HG02885 (cell line): ENCODE results near the gene HSPA1A.
"Not testable (repeated sequence)": the region's sequence is repeated elsewhere in the genome, so short reads cannot be mapped to it uniquely, and the experiment has no call there.

ENCODE experiments used
- ATAC-seq: cut with Tn5 transposase; IDR thresholded peaks from one replicate; pipeline ENCODE4 v1.9.1; 2021; ENCODE audit warnings: mild to moderate bottlenecking; ENCODE audit not compliant: unreplicated experiment, poor library complexity

HSPA1A gene

DNA sequence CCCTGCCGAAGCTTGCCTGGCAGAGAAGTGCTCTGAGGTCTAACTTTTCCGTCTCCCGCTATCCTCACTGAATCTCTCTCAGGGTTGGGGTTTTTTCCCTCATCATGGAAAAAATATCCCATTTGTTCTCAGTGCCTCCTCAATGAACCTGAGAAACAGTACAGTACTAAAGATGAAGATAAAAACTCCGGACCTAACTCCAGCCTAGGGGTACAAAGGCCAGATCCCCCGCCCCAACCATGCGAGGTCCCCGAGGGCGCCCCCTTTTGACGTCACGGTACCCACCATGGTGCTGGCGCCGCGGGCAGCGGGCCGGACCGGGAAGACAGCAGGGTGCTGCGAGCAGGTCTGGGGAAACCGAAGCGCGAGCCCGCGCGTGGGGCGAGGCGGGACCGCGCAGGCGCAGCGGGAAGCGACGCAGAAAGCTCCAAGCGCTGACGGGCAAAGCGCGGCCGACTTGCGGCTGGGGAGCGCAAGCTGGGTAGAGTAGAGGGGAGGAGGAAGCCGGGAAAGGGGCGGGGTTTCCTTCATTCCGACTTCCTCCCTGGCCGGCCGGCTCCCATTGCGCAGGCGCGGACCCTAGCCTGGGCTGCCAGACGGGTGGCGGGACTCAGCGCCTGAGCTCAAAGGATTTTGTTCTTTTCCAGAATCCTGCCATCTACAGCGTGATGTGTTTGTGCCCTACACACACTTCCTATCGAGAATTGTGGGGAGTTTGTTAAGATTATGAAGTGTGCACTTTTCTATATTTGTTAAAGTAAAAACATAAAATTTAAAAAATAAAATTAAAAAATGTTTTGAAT lies 8.7 kb upstream of the HSPA1A start, which contains the start of gene LSM2:
Gene LSM2 (minus strand): TSS at position 497 of the 803 bp plus-strand sequence. CDS start 209 bp downstream, at position 288.
- peak; percentile 91 for ATAC-seq

DNA sequence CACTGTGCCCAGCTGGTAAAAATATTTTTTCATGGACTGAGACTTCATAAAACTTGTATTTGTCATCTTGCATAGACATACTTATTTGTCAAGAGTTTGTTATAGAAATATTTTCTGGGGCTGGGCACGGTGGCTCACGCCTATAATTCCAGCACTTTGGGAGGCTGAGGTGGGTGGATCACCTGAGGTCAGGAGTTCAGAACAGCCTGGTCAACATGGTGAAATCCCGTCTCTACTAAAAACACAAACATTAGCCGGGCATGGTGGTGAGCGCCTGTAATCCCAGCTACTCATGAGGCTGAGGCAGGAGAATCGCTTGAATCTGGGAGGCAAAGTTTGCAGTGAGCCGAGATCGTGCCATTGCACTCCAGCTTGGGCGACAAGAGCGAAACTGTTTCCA lies 6.7 kb upstream of the HSPA1A start:
- ATAC-seq, result not testable (repeated sequence)

DNA sequence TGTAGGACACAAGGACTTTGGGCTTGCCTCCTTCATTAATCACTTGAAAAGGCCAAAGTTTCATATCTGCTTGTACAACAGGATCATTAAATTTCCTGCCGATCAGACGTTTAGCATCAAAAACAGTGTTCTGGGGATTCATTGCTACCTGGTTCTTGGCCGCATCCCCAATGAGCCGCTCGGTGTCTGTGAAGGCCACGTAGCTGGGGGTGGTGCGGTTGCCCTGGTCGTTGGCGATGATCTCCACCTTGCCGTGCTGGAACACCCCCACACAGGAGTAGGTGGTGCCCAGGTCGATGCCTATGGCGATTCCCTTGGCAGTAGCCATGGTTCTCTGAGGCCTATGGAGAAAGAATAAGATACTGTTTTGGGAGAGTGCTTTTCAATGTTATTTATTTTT lies 3.7 kb upstream of the HSPA1A start:
- ATAC-seq, result no peak

DNA sequence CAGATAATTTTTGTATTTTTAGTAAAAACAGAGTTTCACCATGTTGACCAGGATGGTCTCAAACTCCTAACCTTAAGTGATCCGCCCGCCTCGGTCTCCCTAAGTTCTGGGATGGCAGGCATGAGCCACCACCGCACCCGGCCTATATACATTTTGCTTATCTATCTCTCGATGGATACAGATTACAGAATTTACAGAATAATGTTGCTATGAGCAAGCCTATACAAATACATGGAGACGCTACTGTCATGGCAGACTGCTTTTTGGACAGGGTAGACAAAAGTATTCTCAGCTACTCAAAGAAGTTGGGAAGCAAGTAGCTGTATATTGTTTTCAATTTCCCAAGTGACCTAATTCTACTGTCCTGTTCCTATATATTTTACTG lies 1.9 kb upstream of the HSPA1A start:
- no peak for ATAC-seq

DNA sequence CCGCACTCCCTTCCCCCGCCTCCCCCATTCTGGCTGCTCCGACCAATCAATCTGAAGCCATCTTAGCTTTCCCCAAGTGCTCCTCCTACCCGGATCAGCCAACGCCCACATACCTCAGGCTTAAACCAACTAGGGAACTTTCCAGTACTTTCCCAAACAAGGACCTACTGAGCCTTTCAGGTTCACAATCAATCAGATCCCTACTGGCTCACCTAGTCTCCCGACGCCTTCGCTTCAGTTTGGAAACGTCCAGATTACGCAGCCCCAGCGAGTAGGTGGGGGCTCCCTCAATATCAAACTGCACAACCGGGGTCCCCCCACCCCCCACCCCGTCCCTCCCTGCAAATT lies 692 bp upstream of the HSPA1A start:
- no peak for ATAC-seq

DNA sequence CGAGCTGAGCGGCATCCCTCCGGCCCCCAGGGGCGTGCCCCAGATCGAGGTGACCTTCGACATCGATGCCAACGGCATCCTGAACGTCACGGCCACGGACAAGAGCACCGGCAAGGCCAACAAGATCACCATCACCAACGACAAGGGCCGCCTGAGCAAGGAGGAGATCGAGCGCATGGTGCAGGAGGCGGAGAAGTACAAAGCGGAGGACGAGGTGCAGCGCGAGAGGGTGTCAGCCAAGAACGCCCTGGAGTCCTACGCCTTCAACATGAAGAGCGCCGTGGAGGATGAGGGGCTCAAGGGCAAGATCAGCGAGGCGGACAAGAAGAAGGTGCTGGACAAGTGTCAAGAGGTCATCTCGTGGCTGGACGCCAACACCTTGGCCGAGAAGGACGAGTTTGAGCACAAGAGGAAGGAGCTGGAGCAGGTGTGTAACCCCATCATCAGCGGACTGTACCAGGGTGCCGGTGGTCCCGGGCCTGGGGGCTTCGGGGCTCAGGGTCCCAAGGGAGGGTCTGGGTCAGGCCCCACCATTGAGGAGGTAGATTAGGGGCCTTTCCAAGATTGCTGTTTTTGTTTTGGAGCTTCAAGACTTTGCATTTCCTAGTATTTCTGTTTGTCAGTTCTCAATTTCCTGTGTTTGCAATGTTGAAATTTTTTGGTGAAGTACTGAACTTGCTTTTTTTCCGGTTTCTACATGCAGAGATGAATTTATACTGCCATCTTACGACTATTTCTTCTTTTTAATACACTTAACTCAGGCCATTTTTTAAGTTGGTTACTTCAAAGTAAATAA lies 2.0 kb downstream of the HSPA1A start:
- ATAC-seq, result not testable (repeated sequence)

DNA sequence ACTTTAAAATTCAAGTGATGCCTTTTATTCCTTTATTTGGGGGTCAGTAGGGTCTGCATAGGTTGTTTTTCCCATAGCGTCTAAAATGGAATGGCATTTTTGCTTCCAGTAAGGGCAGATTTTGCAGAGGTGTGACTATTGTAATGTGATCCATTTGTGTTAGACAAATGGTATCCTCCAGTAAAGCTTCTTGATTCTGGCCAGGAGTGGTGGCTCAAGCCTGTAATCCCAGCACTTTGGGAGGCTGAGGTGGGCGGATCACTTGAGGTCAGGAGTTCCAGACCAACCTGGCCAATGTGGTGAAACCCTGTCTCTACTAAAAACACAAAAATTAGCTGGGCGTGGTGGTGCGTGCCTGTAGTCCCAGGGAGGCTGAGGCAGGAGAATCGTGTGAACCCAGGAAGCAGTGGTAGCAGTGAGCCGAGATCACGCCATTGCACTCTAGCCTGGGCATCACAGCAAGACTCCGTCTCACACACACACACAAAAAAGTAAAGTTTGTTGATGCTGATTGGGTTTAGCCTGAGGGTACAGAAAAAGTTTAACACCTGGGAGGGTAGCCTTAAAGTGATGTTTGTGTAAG lies 2.7 kb downstream of the HSPA1A start:
- ATAC-seq, result not testable (repeated sequence)

DNA sequence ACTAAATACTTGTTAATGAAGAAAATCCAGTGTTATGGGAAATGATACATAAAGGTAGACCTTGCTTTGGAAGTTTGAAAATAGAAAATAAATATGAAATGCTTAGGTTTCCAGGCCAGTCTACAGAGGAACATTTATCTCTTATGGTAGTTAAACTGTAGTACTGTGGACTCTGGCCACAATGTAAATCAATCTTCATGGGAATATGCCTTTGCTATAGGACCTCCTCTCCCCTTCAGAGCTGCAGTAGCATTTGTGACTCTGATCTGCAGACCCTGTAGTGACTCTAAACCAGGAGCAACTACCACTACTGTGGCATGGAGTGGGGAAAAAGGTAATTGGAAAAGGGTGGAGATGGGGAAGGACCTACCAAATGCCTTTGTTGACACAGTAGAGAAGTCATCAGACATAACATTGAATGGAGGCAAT lies 4.5 kb downstream of the HSPA1A start:
- no peak for ATAC-seq

DNA sequence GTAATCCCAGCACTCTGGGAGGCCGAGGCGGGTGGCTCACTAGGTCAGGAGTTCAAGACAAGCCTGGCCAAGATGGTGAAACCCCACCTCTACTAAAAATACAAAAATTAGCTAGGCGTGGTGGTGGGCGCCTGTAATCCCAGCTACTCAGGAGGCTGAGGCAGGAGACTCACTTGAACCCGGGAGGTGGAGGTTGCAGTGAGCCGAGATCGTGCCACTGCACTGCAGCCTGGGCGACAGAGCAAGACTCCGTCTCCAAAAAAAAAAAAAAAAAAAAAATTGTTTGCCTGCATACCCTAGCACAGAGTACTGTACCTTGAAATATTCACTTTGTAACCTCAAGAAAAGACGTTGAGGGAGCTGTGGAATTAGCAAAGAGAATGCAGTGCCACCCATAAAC lies 5.1 kb downstream of the HSPA1A start:
- ATAC-seq, result not testable (repeated sequence)

DNA sequence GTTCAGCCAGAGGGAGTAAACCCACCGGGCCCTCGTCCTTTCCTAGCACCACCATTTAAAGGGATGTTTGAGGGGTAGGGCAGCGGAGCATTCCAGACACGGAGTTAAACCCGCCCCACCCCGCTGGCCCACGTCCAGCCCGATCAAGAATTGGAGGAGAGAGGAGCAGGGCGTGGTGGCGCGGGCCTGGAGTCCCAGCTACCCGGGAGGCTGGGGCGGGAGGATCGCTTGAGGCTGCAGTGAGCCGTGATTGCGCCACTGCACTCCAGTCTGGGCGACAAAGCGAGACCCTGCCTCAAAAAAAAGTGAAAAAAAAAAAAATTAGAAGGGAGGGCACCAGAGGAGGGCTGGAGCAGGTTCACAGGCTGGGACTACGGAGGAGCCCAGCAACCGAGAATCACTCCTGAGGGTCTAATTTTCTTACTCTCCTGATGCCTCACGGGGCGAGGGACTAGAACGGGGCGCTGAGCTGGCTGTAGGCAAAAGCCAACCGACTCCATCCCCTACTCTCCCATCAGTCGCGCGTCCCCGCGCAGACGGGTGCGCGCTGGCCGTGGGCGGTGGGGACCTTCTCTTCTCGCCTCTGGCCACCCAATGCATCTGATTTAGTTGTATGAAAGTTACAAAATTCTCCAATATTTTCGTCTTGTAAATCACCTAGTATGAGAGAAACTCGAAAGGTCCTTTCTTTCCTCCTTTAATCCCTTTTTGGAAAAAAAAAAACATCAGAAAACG lies 6.1 kb downstream of the HSPA1A start:
- peak; percentile 66 for ATAC-seq

DNA sequence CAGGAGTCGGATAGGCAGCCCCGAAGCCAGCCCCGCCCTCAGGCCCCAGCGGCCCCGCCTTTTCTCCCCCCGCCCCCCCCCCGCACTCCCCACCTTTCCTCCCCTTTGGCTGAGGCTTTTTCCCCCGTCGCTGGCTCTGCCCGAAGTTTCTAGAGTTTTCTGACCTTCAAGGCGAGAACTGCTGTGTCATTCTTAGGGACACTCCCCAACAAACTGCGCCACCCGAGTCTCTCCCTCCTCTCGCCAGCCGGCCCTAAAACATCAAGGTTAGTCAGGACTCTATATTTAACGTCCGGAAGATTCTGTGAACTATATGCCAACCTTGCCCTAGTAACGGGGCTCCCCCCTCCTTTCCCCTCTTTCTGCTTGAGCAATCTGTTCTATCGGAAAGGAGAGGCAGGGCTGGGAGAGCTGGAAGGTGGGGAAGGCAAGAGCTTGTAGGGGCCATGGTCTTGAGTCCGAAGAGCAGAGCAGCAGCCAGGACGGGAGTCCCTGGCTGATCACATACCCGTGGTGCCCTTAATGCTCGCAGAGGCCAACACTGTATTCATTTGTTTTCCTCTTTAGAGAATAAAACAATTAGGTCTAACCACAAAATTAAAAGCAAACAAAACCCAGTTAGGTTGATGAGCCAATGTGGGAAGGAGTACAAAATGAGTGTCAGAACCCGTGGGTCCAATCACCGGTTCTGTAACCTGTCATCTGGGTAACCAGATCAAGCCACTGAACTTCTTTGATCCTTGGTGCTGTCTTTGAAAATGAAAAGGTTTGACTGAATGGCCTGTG lies 6.9 kb downstream of the HSPA1A start:
- peak; percentile 52 for ATAC-seq

DNA sequence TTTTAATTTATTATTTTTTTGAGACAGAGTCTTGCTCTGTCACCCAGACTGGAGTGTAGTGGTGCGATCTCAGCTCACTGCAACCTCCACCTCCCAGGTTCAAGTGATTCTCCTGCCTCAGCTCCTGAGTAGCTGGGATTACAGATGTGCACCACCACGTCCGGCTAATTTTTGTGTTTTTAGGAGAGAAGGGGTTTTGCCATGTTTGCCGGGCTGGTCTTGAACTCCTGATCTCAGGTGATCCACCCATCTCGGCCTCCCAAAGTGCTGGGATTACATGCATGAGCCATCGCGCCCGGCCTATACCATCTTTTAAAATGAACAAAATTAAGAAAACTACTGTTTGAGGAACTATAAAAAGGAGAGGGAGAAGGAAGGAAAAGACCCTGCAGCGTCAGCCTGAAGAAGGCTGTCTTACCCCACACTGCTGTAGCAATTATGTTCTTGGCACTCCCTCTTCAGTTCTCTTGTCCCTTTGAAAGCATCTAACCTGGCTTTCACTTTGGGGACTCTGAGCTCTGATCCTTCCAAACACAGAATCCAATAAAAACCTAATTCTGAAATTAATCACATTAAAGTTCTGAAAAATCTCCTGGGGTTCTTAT lies 8.4 kb downstream of the HSPA1A start:
- ATAC-seq, result not testable (repeated sequence)

DNA sequence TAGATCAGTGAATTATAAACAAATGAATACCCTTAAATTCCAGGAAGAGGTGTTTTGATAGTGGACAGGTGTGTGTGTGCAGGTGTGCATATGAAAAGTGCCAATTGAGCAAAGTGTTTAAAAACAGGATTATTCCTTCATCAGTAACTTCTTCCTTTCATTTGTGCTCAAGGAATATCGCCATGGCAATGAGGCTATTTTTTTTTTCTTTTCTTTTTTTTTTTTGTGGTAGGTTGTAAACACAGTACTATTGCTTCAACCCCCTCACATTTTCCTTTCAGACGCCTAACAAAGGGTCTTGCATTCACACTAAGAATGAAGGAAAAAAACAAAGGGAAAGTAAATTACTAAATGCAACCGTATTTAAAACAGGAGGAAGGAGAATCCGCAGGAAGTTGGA lies 10.2 kb downstream of the HSPA1A start:
- ATAC-seq, result no peak

DNA sequence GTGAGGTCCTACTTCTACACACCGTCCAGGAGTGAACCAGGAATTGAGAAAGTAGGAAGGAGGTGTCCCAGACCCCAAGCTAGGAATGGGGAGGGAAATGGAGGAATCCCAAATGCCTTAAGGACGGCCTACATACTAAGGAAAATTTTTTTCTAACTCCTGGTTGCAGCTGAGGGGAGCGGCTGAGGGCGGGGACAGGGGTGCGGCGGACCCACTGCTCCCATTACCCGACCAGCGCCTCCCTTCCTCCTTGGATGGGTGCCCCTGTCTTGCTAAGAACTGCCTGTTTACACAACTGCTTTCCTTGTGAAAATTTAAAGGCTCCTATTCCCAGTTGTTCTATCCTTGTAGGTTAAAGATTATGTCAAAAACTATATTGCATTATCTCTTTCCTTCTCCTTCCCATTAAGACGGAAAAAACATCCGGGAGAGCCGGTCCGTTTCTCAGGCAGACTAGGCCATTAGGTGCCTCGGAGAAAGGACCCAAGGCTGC lies 11.5 kb downstream of the HSPA1A start:
- ATAC-seq, result no peak

DNA sequence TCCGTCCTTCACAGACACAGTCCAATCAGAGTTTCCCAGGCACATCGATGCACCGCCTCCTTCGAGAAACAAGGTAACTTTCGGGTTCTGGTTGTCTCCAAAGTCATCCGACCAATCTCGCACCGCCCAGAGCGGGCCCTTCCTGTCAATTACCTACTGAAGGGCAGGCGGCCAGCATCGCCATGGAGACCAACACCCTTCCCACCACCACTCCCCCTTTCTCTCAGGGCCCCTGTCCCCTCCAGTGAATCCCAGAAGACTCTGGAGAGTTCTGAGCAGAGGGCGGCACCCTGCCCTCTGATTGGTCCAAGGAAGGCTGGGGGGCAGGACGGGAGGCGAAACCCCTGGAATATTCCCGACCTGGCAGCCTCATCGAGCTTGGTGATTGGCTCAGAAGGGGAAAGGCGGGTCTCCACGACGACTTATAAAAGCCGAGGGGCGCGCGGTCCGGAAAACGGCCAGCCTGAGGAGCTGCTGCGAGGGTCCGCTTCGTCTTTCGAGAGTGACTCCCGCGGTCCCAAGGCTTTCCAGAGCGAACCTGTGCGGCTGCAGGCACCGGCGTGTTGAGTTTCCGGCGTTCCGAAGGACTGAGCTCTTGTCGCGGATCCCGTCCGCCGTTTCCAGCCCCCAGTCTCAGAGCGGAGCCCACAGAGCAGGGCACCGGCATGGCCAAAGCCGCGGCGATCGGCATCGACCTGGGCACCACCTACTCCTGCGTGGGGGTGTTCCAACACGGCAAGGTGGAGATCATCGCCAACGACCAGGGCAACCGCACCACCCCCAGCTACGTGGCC lies 12.1 kb downstream of the HSPA1A start, which contains the start of gene HSPA1B:
Gene HSPA1B (plus strand): TSS at position 453 of the 794 bp plus-strand sequence. CDS start 213 bp downstream, at position 666.
- ATAC-seq, result peak; percentile 70

DNA sequence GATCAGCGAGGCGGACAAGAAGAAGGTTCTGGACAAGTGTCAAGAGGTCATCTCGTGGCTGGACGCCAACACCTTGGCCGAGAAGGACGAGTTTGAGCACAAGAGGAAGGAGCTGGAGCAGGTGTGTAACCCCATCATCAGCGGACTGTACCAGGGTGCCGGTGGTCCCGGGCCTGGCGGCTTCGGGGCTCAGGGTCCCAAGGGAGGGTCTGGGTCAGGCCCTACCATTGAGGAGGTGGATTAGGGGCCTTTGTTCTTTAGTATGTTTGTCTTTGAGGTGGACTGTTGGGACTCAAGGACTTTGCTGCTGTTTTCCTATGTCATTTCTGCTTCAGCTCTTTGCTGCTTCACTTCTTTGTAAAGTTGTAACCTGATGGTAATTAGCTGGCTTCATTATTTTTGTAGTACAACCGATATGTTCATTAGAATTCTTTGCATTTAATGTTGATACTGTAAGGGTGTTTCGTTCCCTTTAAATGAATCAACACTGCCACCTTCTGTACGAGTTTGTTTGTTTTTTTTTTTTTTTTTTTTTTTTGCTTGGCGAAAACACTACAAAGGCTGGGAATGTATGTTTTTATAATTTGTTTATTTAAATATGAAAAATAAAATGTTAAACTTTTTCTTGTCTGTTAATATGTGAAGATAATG lies 14.4 kb downstream of the HSPA1A start:
- no peak for ATAC-seq

DNA sequence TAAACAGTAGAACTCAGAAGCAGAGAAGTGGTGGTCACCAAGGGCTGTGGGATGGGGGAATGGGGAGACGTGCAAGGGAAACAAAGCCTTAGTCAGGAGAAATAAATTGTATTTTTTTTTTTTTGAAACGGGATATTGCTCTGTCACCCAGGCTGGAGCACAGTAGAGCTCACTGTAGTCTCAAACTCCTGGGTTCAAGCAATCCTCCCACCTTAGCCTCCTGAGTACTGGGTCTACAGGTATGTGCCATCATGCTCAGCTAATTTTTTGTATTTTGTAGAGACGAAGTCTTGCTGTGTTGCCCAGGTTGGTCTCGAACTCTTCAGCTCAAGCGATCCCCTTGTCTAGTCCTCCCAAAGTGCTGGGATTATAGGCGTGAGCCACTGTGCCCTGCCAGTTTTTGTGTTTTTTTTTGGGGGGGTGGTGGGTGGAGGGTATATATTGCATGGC lies 15.6 kb downstream of the HSPA1A start:
- no peak for ATAC-seq
